HepG2 (cell line): ENCODE data around the gene MCC. TPM values are rescaled to one million over a fixed set of nuclear protein-coding genes. Genes with fewer than 3 reads are reported as not detected.

Experiments
- ATAC-seq: fragments of 200-7000 bp; cut with Tn5 transposase; 3 replicates; pipeline ENCODE4 v1.9.1; 2020; ENCODE audit warnings: mild to moderate bottlenecking, moderate library complexity
- BruUV-seq: library from RNA; stranded (reverse); fragments of 400-500 nt; replicated peaks from 2 replicates; lab custom pipeline; 2021; lab: Mats Ljungman, UMichigan
- CTCF ChIA-PET: fragments of 300-600 bp; formaldehyde crosslinking; extraction: SDS; loops from one replicate; lab custom pipeline; 2021; ENCODE audit warnings: low total read pairs, inconsistent platforms, low intra/inter-chr PET ratio; lab: Yijun Ruan, JAX
- POLR2A ChIA-PET: fragments of 350-600 bp; sonication (Branson Sonifier 250); formaldehyde crosslinking; loops from one replicate; lab custom pipeline; 2020; ENCODE audit warnings: antibody characterized with exemption, inconsistent platforms; lab: Yijun Ruan, JAX
- DNase-seq: peaks from one replicate; pipeline ENCODE4 v3.0.0-alpha.2; 2015; ENCODE audit warnings: low spot score
- FAIRE-seq: peaks from 3 replicates; lab custom pipeline; 2011; peaks lifted over from hg19 to GRCh38; lab: Jason Lieb, UNC
- H2AFZ ChIP-seq: one replicate; pipeline ENCODE4 v1.6.1; 2011; ENCODE audit warnings: low read length, inconsistent platforms
- H3K27ac ChIP-seq: fragments of 300-600 bp; 3 replicates; pipeline ENCODE4 v1.8.0; 2011; ENCODE audit warnings: mixed run types, mild to moderate bottlenecking, mixed read lengths, low read length, inconsistent platforms; ENCODE audit not compliant: insufficient read depth; ENCODE audit errors: extremely low read length
- H3K27me3 ChIP-seq, 2 experiments: fragments of 200-600 bp in 1 of 2; 2 replicates in 1 of 2; 3 replicates in 1 of 2; pipeline versions ENCODE4 v1.6.0 to v1.8.0; 2011; ENCODE audit warnings: low read length in 2 of 2, mild to moderate bottlenecking in 2 of 2, moderate library complexity in 2 of 2, inconsistent platforms in 1 of 2; ENCODE audit not compliant: insufficient read depth in 2 of 2, control insufficient read depth in 1 of 2
- H3K36me3 ChIP-seq, 2 experiments: fragments of 200-600 bp in 1 of 2; replicated peaks in 1 of 2; 2 replicates in 1 of 2; 3 replicates in 1 of 2; pipeline versions ENCODE4 v1.5.1 to v1.8.0; 2011; ENCODE audit warnings: low read length in 2 of 2, inconsistent platforms in 1 of 2; ENCODE audit not compliant: insufficient read depth in 2 of 2, control insufficient read depth in 1 of 2
- H3K4me1 ChIP-seq: 2 replicates; pipeline ENCODE4 v1.5.1; 2012; ENCODE audit warnings: low read length, inconsistent platforms; ENCODE audit not compliant: insufficient read depth
- H3K4me2 ChIP-seq: 2 replicates; pipeline ENCODE4 v1.6.0; 2011; ENCODE audit warnings: low read depth, low read length, inconsistent platforms
- H3K4me3 ChIP-seq, 3 experiments: fragments of 200-600 bp in 1 of 3; sonication (generic), shearing (Covaris generic) in 1 of 3; replicated peaks in 1 of 3; 2 replicates each; pipeline ENCODE4 v1.5.1; 2011 to 2016; ENCODE audit warnings: low read length in 3 of 3, inconsistent platforms in 2 of 3, low read depth in 2 of 3, mild to moderate bottlenecking in 2 of 3, control low read depth in 1 of 3, mixed read lengths in 1 of 3; ENCODE audit not compliant: insufficient read depth in 1 of 3
- H3K79me2 ChIP-seq: one replicate; pipeline ENCODE4 v1.6.1; 2011; ENCODE audit warnings: low read length, inconsistent platforms; ENCODE audit not compliant: insufficient read depth
- H3K9ac ChIP-seq: 2 replicates; pipeline ENCODE4 v1.6.0; 2011; ENCODE audit warnings: mild to moderate bottlenecking, low read depth, low read length, inconsistent platforms; ENCODE audit not compliant: insufficient read depth
- H3K9me3 ChIP-seq: 2 replicates; pipeline ENCODE4 v1.5.1; 2012; ENCODE audit warnings: mild to moderate bottlenecking, low read length
- H4K20me1 ChIP-seq: 2 replicates; pipeline ENCODE4 v1.6.0; 2011; ENCODE audit warnings: inconsistent platforms, mild to moderate bottlenecking, low read length, moderate library complexity; ENCODE audit not compliant: insufficient read depth
- ATF7 ChIP-seq, 2 experiments: fragments of 450-650 bp in 1 of 2; sonication (generic) in 1 of 2; formaldehyde crosslinking in 1 of 2; IDR thresholded peaks; 2 replicates each; pipeline versions ENCODE4 v1.4.0 to v1.6.1; 2016 to 2020; ENCODE audit warnings: antibody characterized with exemption in 1 of 2, mild to moderate bottlenecking in 1 of 2, missing genetic modification reagents in 1 of 2
- FOXA3 ChIP-seq: IDR thresholded peaks from 2 replicates; pipeline ENCODE4 v1.6.1; 2016; ENCODE audit warnings: missing genetic modification reagents, missing compliant biosample characterization
- GATA4 ChIP-seq: sonication (generic); IDR thresholded peaks from 2 replicates; pipeline ENCODE4 v1.6.1; 2016; ENCODE audit warnings: antibody characterized with exemption, low read depth, borderline replicate concordance
- MAFF ChIP-seq: IDR thresholded peaks from 2 replicates; pipeline ENCODE4 v1.6.1; 2011; ENCODE audit warnings: low read depth, low read length, improper control_type of control experiment
- NCOA5 ChIP-seq: sonication (generic); formaldehyde crosslinking; IDR thresholded peaks from 2 replicates; pipeline ENCODE4 v1.4.0; 2020; ENCODE audit warnings: missing genetic modification reagents
- NFE2L2 ChIP-seq: fragments of 150-350 bp; IDR thresholded peaks from 2 replicates; pipeline ENCODE4 v1.6.1; 2014; ENCODE audit warnings: low read length
- PBX2 ChIP-seq: IDR thresholded peaks from 2 replicates; pipeline ENCODE4 v1.6.1; 2016; ENCODE audit warnings: control low read depth
- PHF5A ChIP-seq: IDR thresholded peaks from one replicate; pipeline ENCODE4 v1.6.1; 2018; ENCODE audit warnings: low read depth, missing genetic modification reagents; ENCODE audit not compliant: unreplicated experiment
- POLR2G ChIP-seq: fragments of 200-400 bp; formaldehyde crosslinking; IDR thresholded peaks from 2 replicates; pipeline ENCODE4 v1.6.1; 2018; ENCODE audit warnings: mild to moderate bottlenecking, low read depth, low read length, moderate library complexity
- RFX5 ChIP-seq: IDR thresholded peaks from 2 replicates; pipeline ENCODE4 v1.6.1; 2011; ENCODE audit warnings: low read depth, low read length, improper control_type of control experiment
- RORA ChIP-seq: sonication (generic); formaldehyde crosslinking; IDR thresholded peaks from 2 replicates; pipeline ENCODE4 v1.5.0; 2020; ENCODE audit warnings: mild to moderate bottlenecking, missing genetic modification reagents, moderate library complexity
- SOX13 ChIP-seq, 3 experiments: fragments of 450-650 bp in 1 of 3; sonication (generic) in 1 of 3; formaldehyde crosslinking in 1 of 3; IDR thresholded peaks in 2 of 3; conservative IDR thresholded peaks in 1 of 3; 2 replicates each; pipeline versions ENCODE4 v1.5.0 to v1.6.1; 2016 to 2020; ENCODE audit warnings: antibody characterized with exemption in 1 of 3, mild to moderate bottlenecking in 1 of 3, missing compliant biosample characterization in 1 of 3, missing genetic modification reagents in 1 of 3, moderate library complexity in 1 of 3
- ZBTB42 ChIP-seq: sonication (generic); formaldehyde crosslinking; IDR thresholded peaks from 2 replicates; pipeline ENCODE4 v1.5.0; 2020; ENCODE audit warnings: mild to moderate bottlenecking, missing genetic modification reagents
- ZNF234 ChIP-seq: sonication (generic); formaldehyde crosslinking; conservative IDR thresholded peaks from 2 replicates; pipeline ENCODE4 v1.5.1; 2020; ENCODE audit warnings: mild to moderate bottlenecking, missing genetic modification reagents
- ZNF263 ChIP-seq: sonication (generic); formaldehyde crosslinking; IDR thresholded peaks from 2 replicates; pipeline ENCODE4 v1.4.0; 2020; ENCODE audit warnings: missing genetic modification reagents
- ZNF615 ChIP-seq: sonication (generic); formaldehyde crosslinking; IDR thresholded peaks from 2 replicates; pipeline ENCODE4 v1.5.0; 2020; ENCODE audit warnings: mild to moderate bottlenecking, missing genetic modification reagents, borderline replicate concordance
- ZNF761 ChIP-seq: sonication (generic); formaldehyde crosslinking; conservative IDR thresholded peaks from 2 replicates; pipeline ENCODE4 v1.4.0; 2020; ENCODE audit warnings: mild to moderate bottlenecking, missing genetic modification reagents
- ZNF83 ChIP-seq: sonication (generic); formaldehyde crosslinking; IDR thresholded peaks from 2 replicates; pipeline ENCODE4 v1.4.0; 2020; ENCODE audit warnings: missing genetic modification reagents, mild to moderate bottlenecking, borderline replicate concordance
- WGBS: methylation state at CpG from one replicate; pipeline ENCODE4 v1.1.6; 2017; ENCODE audit warnings: low lambda C conversion rate; 5-methylcytosine and 5-hydroxymethylcytosine counted together
- in situ Hi-C: cut with HindIII; loops from 2 replicates; pipeline ENCODE4 v1.10.0; 2017; ENCODE audit warnings: low pct_unique_long_range_greater_than_20kb; ENCODE audit not compliant: extremely low pct_ligation_motif_present
- intact Hi-C: fragments of 100-400 bp; cut with micrococcal nuclease; formaldehyde crosslinking; loops from one replicate; pipeline ENCODE4 v1.10.0; 2022; ENCODE audit not compliant: unreplicated experiment
- polyA plus RNA-seq, 8 experiments: library from polyadenylated mRNA; depleted of rRNA in 3 of 8; stranded (reverse) in 7 of 8; unstranded in 1 of 8; fragments of >200 nt; fragmentation: Illumina TruSeq in 4 of 8; extraction: Trizol in 4 of 8; gene quantifications; 2 replicates each; pipeline versions ENCODE4 v1.2.1 to v1.2.3, GENCODE V29; 2011 to 2016; ENCODE audit warnings: low read depth in 4 of 8, missing spikeins in 1 of 8, mixed read lengths in 1 of 8; ENCODE audit not compliant: insufficient read depth in 1 of 8
- total RNA-seq, 5 experiments: library from RNA; depleted of rRNA; stranded (reverse); fragments of >200 nt; fragmentation: Illumina TruSeq; extraction: Trizol; gene quantifications; 2 replicates each; pipeline ENCODE4 v1.2.3, GENCODE V29; 2016; ENCODE audit warnings: low read depth in 1 of 5
- TF ChIP-seq, protein P1 (sequence below): sonication (generic); formaldehyde crosslinking; IDR thresholded peaks from 2 replicates; pipeline ENCODE4 v1.5.0; 2020; ENCODE audit warnings: missing genetic modification reagents
- TF ChIP-seq, protein P2 (sequence below): IDR thresholded peaks from 2 replicates; pipeline ENCODE4 v1.6.1; 2016; ENCODE audit warnings: missing biosample characterization, missing genetic modification reagents, low read depth

MCC gene
- total and polyA plus RNA-seq, 2 of the 13 experiments (the other 11 are each of a cell fraction or from before 2014, with no cell fraction given) = 0.55 to 2.4 TPM

- H4K20me1 ChIP-seq = no peaks in the 10 kb centered on the region
- no peaks in the 10 kb centered on the region for H3K79me2 ChIP-seq
- no TSS peak for BruUV-seq
- FAIRE-seq (no peak), DNase-seq (no peak), ATAC-seq (no peak)
- no peaks in the 10 kb centered on the region for H3K9me3 ChIP-seq
- 26% methylated on average over 5 of the region's 5 CpGs for WGBS
- no peak overlapping the region for H3K4me2 ChIP-seq
- ChIA-PET POLR2A (no interaction called here), CTCF (no interaction called here)
- no peaks in the 10 kb centered on the region for H3K4me1 ChIP-seq
- H2AFZ ChIP-seq = peak overlapping the region; percentile 8
- no peak overlapping the region for H3K4me3 ChIP-seq
- H3K9ac ChIP-seq = no peak overlapping the region
- H3K36me3 ChIP-seq = no peaks in the 10 kb centered on the region
- intact Hi-C loops (no loop called here), in situ Hi-C loops (no loop called here)
- H3K27ac ChIP-seq = no peak overlapping the region
- TF ChIP-seq ZBTB42 (CRISPR knock-in tag) = no peak
- TF ChIP-seq FOXA3 = no peak
- no peak for TF ChIP-seq ATF7 (IDR thresholded peaks at IDR 0.05)
- TF ChIP-seq ATF7 (CRISPR knock-in tag; IDR thresholded peaks at IDR 0.05) = no peak
- no peak for TF ChIP-seq ZNF234 (CRISPR knock-in tag)
- TF ChIP-seq PHF5A = no peak
- TF ChIP-seq ZNF761 (CRISPR knock-in tag) = no peak
- no peak for TF ChIP-seq NFE2L2
- TF ChIP-seq POLR2G = no peak
- TF ChIP-seq RORA (CRISPR knock-in tag) = no peak
- TF ChIP-seq ZNF263 (CRISPR knock-in tag) = no peak
- TF ChIP-seq PBX2 (CRISPR knock-in tag) = no peak
- TF ChIP-seq RFX5 = no peak
- TF ChIP-seq SOX13 (IDR thresholded peaks at IDR 0.05) = no peak
- no peak for TF ChIP-seq SOX13 (CRISPR knock-in tag; conservative IDR thresholded peaks at IDR 0.05 in 1 of 2, IDR thresholded peaks at IDR 0.05 in 1 of 2)
- TF ChIP-seq GATA4 = no peak
- TF ChIP-seq ZNF83 = no peak
- TF ChIP-seq, protein P1, sequence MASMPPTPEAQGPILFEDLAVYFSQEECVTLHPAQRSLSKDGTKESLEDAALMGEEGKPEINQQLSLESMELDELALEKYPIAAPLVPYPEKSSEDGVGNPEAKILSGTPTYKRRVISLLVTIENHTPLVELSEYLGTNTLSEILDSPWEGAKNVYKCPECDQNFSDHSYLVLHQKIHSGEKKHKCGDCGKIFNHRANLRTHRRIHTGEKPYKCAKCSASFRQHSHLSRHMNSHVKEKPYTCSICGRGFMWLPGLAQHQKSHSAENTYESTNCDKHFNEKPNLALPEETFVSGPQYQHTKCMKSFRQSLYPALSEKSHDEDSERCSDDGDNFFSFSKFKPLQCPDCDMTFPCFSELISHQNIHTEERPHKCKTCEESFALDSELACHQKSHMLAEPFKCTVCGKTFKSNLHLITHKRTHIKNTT (CRISPR knock-in tag) = no peak
- TF ChIP-seq ZNF615 (CRISPR knock-in tag) = no peak
- TF ChIP-seq NCOA5 (CRISPR knock-in tag) = no peak
- TF ChIP-seq, protein P2, sequence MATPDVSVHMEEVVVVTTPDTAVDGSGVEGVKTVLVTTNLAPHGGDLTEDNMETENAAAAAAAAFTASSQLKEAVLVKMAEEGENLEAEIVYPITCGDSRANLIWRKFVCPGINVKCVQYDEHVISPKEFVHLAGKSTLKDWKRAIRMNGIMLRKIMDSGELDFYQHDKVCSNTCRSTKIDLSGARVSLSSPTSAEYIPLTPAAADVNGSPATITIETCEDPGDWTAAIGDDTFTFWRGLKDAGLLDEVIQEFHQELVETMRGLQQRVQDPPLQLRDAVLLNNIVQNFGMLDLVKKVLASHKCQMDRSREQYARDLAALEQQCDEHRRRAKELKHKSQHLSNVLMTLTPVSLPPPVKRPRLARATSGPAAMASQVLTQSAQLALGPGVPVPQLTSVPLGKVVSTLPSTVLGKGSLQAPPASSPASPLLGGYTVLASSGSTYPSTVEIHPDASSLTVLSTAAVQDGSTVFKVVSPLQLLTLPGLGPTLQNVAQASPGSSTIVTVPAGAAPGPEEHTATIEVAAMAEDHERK = no peak
- no peak for TF ChIP-seq MAFF
- no peaks in the 10 kb centered on the region; a peak in 2 of 5 replicates for H3K27me3 ChIP-seq
Measured at GRCh38 chr5:113246361-113246870, 241.8 kb downstream of the MCC start.
